ENCODE measurements around the gene LPAR2.

DNA sequence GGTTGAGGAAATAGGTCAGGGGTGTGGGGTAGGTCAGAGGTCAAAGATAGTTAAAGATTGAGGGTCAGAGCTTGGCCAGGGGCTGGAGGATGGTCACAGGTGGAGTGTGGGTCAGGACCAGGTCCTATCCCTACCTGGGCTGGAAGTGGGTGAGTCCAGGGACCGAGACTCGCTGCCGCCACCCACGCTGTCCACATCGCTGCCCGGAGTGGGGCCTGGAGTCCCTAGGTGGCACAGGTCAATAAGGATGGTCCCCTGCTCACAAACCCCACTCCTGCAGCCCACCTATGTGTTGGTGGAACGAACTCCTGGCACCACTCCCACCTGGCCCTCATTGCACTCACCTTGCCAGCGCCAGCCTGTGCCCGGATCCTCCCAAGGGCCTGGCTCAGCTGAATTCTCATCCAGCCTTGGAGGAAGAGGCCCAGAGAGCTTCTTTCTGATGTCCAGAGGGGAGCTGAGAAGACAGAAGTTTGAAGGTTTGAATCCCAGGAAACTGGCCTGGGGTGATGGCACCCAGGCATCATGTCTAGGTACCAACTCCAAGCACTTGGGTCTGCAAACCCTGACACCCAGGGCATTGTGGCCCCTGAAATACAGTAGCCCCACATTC, 8.7 kb upstream of the LPAR2 start:
- TF ChIP-seq, protein P1, sequence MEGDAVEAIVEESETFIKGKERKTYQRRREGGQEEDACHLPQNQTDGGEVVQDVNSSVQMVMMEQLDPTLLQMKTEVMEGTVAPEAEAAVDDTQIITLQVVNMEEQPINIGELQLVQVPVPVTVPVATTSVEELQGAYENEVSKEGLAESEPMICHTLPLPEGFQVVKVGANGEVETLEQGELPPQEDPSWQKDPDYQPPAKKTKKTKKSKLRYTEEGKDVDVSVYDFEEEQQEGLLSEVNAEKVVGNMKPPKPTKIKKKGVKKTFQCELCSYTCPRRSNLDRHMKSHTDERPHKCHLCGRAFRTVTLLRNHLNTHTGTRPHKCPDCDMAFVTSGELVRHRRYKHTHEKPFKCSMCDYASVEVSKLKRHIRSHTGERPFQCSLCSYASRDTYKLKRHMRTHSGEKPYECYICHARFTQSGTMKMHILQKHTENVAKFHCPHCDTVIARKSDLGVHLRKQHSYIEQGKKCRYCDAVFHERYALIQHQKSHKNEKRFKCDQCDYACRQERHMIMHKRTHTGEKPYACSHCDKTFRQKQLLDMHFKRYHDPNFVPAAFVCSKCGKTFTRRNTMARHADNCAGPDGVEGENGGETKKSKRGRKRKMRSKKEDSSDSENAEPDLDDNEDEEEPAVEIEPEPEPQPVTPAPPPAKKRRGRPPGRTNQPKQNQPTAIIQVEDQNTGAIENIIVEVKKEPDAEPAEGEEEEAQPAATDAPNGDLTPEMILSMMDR (conservative IDR thresholded peaks at IDR 0.05; ENCODE audit: low read depth, low read length): no peak
- TF ChIP-seq EZH2 (IDR thresholded peaks at IDR 0.05; ENCODE audit: low read length, unreplicated experiment) (no peak), EZH2phosphoT487 (IDR thresholded peaks at IDR 0.05; ENCODE audit: borderline replicate concordance, low read length) (no peak)

All from PC-3 (cell line).